H1 (cell line): ENCODE results near the gene KIAA1614.

Source experiments
- EZH2 ChIP-seq: fragments of 200-600 bp; sonication (generic); IDR thresholded peaks from 2 replicates; pipeline ENCODE4 v1.7.1; 2012; ENCODE audit warnings: low read depth, mild to moderate bottlenecking, moderate library complexity, low read length, inconsistent platforms; ENCODE audit not compliant: severe bottlenecking
- JUND ChIP-seq: IDR thresholded peaks from 2 replicates; pipeline ENCODE4 v1.6.1; 2011; ENCODE audit warnings: mild to moderate bottlenecking, improper control_type of control experiment, low read length
- POLR2AphosphoS5 ChIP-seq: IDR thresholded peaks from 2 replicates; pipeline ENCODE4 v1.6.1; 2011; ENCODE audit warnings: low read depth, low read length
- TF ChIP-seq, protein P1 (sequence below), 3 experiments: IDR thresholded peaks; 1 replicate in 2 of 3; 2 replicates in 1 of 3; pipeline versions ENCODE4 v1.5.1 to v1.6.1; 2011; ENCODE audit warnings: low read length in 3 of 3, mild to moderate bottlenecking in 3 of 3, inconsistent platforms in 2 of 3, low read depth in 1 of 3, moderate library complexity in 1 of 3; ENCODE audit not compliant: insufficient read depth in 1 of 3; ENCODE audit errors: control extremely low read depth in 1 of 3

DNA sequence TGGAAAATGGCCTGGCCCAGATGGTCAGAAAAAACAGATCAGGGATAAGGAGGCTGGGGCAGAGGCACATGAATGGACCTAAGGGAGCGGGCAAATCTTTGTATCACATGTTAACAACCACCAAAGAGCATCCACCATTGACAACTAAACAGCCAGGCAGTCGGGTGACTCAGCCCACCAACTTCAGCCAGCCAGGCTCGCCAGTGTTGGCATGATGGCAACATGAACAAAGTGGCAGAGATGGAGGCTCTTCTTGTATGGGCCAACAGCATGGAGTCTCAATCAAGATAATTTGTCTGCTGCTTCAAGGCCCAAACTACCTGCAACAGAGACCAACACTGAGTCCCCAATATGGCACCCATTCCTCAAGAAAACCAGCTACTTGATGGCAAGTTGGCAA is 16.5 kb upstream of the KIAA1614 start:
- no peak for TF ChIP-seq EZH2
- TF ChIP-seq JUND, result no peak
- TF ChIP-seq, protein P1, sequence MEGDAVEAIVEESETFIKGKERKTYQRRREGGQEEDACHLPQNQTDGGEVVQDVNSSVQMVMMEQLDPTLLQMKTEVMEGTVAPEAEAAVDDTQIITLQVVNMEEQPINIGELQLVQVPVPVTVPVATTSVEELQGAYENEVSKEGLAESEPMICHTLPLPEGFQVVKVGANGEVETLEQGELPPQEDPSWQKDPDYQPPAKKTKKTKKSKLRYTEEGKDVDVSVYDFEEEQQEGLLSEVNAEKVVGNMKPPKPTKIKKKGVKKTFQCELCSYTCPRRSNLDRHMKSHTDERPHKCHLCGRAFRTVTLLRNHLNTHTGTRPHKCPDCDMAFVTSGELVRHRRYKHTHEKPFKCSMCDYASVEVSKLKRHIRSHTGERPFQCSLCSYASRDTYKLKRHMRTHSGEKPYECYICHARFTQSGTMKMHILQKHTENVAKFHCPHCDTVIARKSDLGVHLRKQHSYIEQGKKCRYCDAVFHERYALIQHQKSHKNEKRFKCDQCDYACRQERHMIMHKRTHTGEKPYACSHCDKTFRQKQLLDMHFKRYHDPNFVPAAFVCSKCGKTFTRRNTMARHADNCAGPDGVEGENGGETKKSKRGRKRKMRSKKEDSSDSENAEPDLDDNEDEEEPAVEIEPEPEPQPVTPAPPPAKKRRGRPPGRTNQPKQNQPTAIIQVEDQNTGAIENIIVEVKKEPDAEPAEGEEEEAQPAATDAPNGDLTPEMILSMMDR (IDR thresholded peaks at IDR 0.05; ENCODE audit: control extremely low read depth in 1 of 3, insufficient read depth in 1 of 3, low read depth in 1 of 3, low read length in 3 of 3), result no peak
- no peak for TF ChIP-seq POLR2AphosphoS5
